Measurements from ENCODE around the gene ZSCAN22. TPM values are rescaled to one million over a fixed set of nuclear protein-coding genes. Genes with fewer than 3 reads are reported as not detected.
A peak's percentile ranks its signal among the peaks of the same experiment; 100 is the strongest.

ZSCAN22 gene
- total and polyA plus RNA-seq, 2 of the 13 experiments (the other 11 are each of a cell fraction or from before 2014, with no cell fraction given): 2.5 to 3.5 TPM

- TF ChIP-seq AGO1 (IDR thresholded peaks at IDR 0.05; ENCODE audit: low read depth, low read length, poor library complexity, severe bottlenecking) (peak; percentile 59), TIGD3 (CRISPR knock-in tag; IDR thresholded peaks at IDR 0.05; ENCODE audit: borderline replicate concordance) (0 out of 2 replicates have a peak, but pooled peaks have one; percentile 59), ATM (IDR thresholded peaks at IDR 0.05; ENCODE audit: borderline replicate concordance) (no peak), ADNP (CRISPR knock-in tag; IDR thresholded peaks at IDR 0.05) (no peak), ARID4A (CRISPR knock-in tag; IDR thresholded peaks at IDR 0.05; ENCODE audit: borderline replicate concordance) (peak; percentile 97), DMAP1 (CRISPR knock-in tag; IDR thresholded peaks at IDR 0.05) (peak; percentile 89), ZNF792 (CRISPR knock-in tag; IDR thresholded peaks at IDR 0.05) (peak; percentile 81), HNF1B (CRISPR knock-in tag; IDR thresholded peaks at IDR 0.05) (peak; percentile 91), TSC22D2 (CRISPR knock-in tag; IDR thresholded peaks at IDR 0.05; ENCODE audit: borderline replicate concordance) (no peak; the same call in 1 of the 2 replicates), HNRNPL (IDR thresholded peaks at IDR 0.05; ENCODE audit: low read depth, low read length) (peak; percentile 39; the same call in 1 of the 2 replicates), ZNF737 (CRISPR knock-in tag; IDR thresholded peaks at IDR 0.05; ENCODE audit: borderline replicate concordance) (peak; percentile 47; the same call in 1 of the 2 replicates), HBP1 (CRISPR knock-in tag; IDR thresholded peaks at IDR 0.05; ENCODE audit: low read depth) (peak; percentile 96), UBTF (CRISPR knock-in tag; IDR thresholded peaks at IDR 0.05) (peak; percentile 99), ELF1 (CRISPR knock-in tag; IDR thresholded peaks at IDR 0.05) (peak; percentile 90), CTCF (CRISPR knock-in tag; IDR thresholded peaks at IDR 0.05) (peak; percentile 9; the same call in 1 of the 2 replicates)
Observed at GRCh38 chr19:58326914-58327726, at the start of gene ZSCAN22 (continued).
